Measurements from ENCODE around the gene PTPRG.

Gene PTPRG

GRCh38 chr3:62007036-62007435 lies 445.7 kb downstream of the PTPRG start:
- DNase-seq (ENCODE audit: extremely low read depth, low read depth) = peak; percentile 44
- no peak for TF ChIP-seq CTCF (IDR thresholded peaks at IDR 0.05; ENCODE audit: low read depth, low read length)

GRCh38 chr3:62010989-62011388 lies 449.6 kb downstream of the PTPRG start:
- no peak for TF ChIP-seq CTCF (IDR thresholded peaks at IDR 0.05; ENCODE audit: low read depth, low read length)
- no peak for DNase-seq (ENCODE audit: extremely low read depth, low read depth)

- DNase-seq (ENCODE audit: extremely low read depth, low read depth) = no peak
- TF ChIP-seq CTCF (IDR thresholded peaks at IDR 0.05; ENCODE audit: low read depth, low read length) = no peak
Measured at GRCh38 chr3:62011666-62012065, 450.3 kb downstream of the PTPRG start.

- DNase-seq (ENCODE audit: extremely low read depth, low read depth) = no peak
- TF ChIP-seq CTCF (IDR thresholded peaks at IDR 0.05; ENCODE audit: low read depth, low read length) = no peak
Measured at GRCh38 chr3:62013951-62014350, 452.6 kb downstream of the PTPRG start.

- no peak for DNase-seq (ENCODE audit: extremely low read depth, low read depth)
- TF ChIP-seq CTCF (IDR thresholded peaks at IDR 0.05; ENCODE audit: low read depth, low read length) = no peak
Measured at GRCh38 chr3:62015111-62015510, 453.7 kb downstream of the PTPRG start.

GRCh38 chr3:62019906-62020305 lies 458.5 kb downstream of the PTPRG start:
- no peak for DNase-seq (ENCODE audit: extremely low read depth, low read depth)
- TF ChIP-seq CTCF (IDR thresholded peaks at IDR 0.05; ENCODE audit: low read depth, low read length) = no peak

GRCh38 chr3:62020706-62021105 lies 459.3 kb downstream of the PTPRG start:
- TF ChIP-seq CTCF (IDR thresholded peaks at IDR 0.05; ENCODE audit: low read depth, low read length) = no peak
- DNase-seq (ENCODE audit: extremely low read depth, low read depth) = no peak
